Mesothelial cell of epicardium (in vitro differentiated cells): Measurements from ENCODE around the gene AKIRIN2. TPM values are rescaled to one million over a fixed set of nuclear protein-coding genes. Genes with fewer than 3 reads are reported as not detected.

Source experiments
- DNase-seq, 2 experiments: peaks; one replicate each; pipeline ENCODE4 v3.0.0; 2021; ENCODE audit warnings: low spot score in 2 of 2; ENCODE audit not compliant: unreplicated experiment in 2 of 2
- H3K27ac Mint-ChIP-seq: 2 replicates; pipeline ENCODE4 v1.8.0; 2021; ENCODE audit warnings: mixed read lengths
- H3K27me3 Mint-ChIP-seq: 2 replicates; pipeline ENCODE4 v1.8.0; 2021; ENCODE audit warnings: low read depth, mixed read lengths
- H3K36me3 Mint-ChIP-seq: 2 replicates; pipeline ENCODE4 v1.8.0; 2021; ENCODE audit warnings: mixed read lengths
- H3K4me1 Mint-ChIP-seq: 2 replicates; pipeline ENCODE4 v1.8.0; 2021; ENCODE audit warnings: mixed read lengths
- H3K4me3 Mint-ChIP-seq: 2 replicates; pipeline ENCODE4 v1.8.0; 2021; ENCODE audit warnings: mild to moderate bottlenecking, moderate library complexity, mixed read lengths
- H3K9me3 Mint-ChIP-seq: 2 replicates; pipeline ENCODE4 v1.8.0; 2021; ENCODE audit warnings: mixed read lengths
- CTCF ChIP-seq: fragments of 200-600 bp; sonication (generic); IDR thresholded peaks from one replicate; pipeline ENCODE4 v1.5.0; 2021; ENCODE audit warnings: antibody characterized with exemption; ENCODE audit not compliant: unreplicated experiment
- total RNA-seq: library from RNA; stranded (reverse); gene quantifications from 3 replicates; pipeline ENCODE4 v1.2.1, GENCODE V29; 2021

The AKIRIN2 gene
- total RNA-seq, 1 donor from 2014 or later = 88.1 TPM

DNA sequence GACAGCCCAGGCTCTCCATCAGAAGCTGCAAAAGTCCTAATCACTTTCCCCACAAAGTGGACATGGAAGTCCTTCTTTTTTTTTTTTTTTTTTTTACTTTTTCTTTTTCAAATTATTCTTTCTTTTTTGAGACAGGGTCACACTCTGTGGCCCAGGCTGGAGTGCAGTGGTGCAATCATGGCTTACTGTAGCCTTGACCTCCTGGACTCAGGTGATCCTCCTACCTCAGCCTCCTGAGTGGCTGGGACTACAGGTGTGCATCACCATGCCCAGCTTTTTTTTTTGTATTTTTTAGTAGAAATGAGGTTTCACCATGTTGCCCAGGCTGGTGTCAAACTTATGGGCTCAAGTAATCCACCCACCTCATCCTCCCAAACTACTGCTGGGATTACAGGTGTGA lies 29.0 kb upstream of the AKIRIN2 start:
- no peak for TF ChIP-seq CTCF
- Mint-ChIP-seq H3K27ac (no peak overlapping the region), H3K36me3 (no peaks in the 10 kb centered on the region), H3K4me3 (no peak overlapping the region), H3K4me1 (peaks cover 30% of the 10 kb centered on the region), H3K27me3 (no peaks in the 10 kb centered on the region), H3K9me3 (no peaks in the 10 kb centered on the region)
- DNase-seq = no peak

DNA sequence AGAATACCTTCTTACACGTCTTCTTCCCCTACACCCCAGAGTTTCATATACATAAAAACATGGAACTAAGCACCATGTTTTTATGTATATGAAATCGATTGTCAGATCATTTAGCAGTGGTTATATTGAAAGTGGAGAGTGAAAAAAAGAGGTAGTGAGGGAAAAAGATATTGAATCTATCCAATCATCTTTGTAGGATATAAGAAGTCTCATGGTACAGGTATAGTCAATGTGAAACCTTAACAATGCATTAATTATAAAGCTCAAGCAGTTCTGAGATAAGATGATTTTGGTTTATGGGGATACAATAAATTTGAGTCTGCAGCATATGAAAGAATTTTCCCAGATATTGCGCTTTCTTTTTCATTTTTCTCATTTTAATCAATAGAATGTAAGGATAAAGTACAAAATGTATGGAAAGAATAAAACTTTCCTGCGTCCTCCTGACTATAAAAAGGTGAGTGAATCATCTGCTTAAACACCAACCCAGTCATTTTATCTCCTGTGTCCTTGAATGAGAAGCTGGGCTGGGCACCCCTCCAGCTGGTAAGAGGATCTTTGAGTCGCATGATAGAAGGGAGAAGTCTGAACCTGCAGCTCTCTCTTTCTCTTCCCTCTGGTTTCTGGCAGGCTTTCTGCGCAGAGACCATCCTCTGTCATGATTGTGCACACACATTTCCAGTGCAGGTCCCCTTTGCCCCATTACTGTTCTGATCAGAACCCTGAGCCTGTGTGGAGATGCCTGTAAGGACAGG lies 28.1 kb upstream of the AKIRIN2 start:
- Mint-ChIP-seq H3K9me3 (no peaks in the 10 kb centered on the region), H3K4me3 (no peak overlapping the region), H3K36me3 (no peaks in the 10 kb centered on the region), H3K27me3 (no peaks in the 10 kb centered on the region), H3K27ac (no peak overlapping the region), H3K4me1 (peaks cover 32% of the 10 kb centered on the region)
- TF ChIP-seq CTCF = no peak
- DNase-seq = no peak

GRCh38 chr6:87728706-87729105 lies 26.7 kb upstream of the AKIRIN2 start:
- Mint-ChIP-seq H3K9me3 (no peaks in the 10 kb centered on the region), H3K36me3 (no peaks in the 10 kb centered on the region), H3K4me3 (no peak overlapping the region), H3K27ac (no peak overlapping the region), H3K4me1 (peaks cover 36% of the 10 kb centered on the region), H3K27me3 (no peaks in the 10 kb centered on the region)
- TF ChIP-seq CTCF = no peak
- no peak for DNase-seq

- no peak overlapping the region for H3K27ac Mint-ChIP-seq
- TF ChIP-seq CTCF = no peak
- H3K36me3 Mint-ChIP-seq = no peaks in the 10 kb centered on the region
- no peaks in the 10 kb centered on the region for H3K27me3 Mint-ChIP-seq
- no peak for DNase-seq
- no peaks in the 10 kb centered on the region for H3K9me3 Mint-ChIP-seq
- no peak overlapping the region for H3K4me3 Mint-ChIP-seq
- peaks cover 33% of the 10 kb centered on the region for H3K4me1 Mint-ChIP-seq
Observed at GRCh38 chr6:87724983-87725811, 23.2 kb upstream of the AKIRIN2 start.

- no peaks in the 10 kb centered on the region for H3K9me3 Mint-ChIP-seq
- H3K4me3 Mint-ChIP-seq = no peak overlapping the region
- peaks cover 32% of the 10 kb centered on the region for H3K4me1 Mint-ChIP-seq
- no peaks in the 10 kb centered on the region for H3K36me3 Mint-ChIP-seq
- no peak for TF ChIP-seq CTCF
- H3K27ac Mint-ChIP-seq = peak overlapping the region; percentile 23
- DNase-seq = no peak
- no peaks in the 10 kb centered on the region for H3K27me3 Mint-ChIP-seq
Observed at GRCh38 chr6:87723170-87724078, 21.4 kb upstream of the AKIRIN2 start.
